Uterine smooth muscle cell (primary cell): ENCODE results near the gene SPATA45. TPM values are rescaled to one million over a fixed set of nuclear protein-coding genes. Genes with fewer than 3 reads are reported as not detected.

Source experiments
- total RNA-seq: library from RNA; depleted of rRNA; stranded (reverse); fragments of >200 nt; gene quantifications from 2 replicates; pipeline ENCODE4 v1.2.3, GENCODE V29; 2014

Gene SPATA45
- total RNA-seq: not detected in 2 replicates

DNA sequence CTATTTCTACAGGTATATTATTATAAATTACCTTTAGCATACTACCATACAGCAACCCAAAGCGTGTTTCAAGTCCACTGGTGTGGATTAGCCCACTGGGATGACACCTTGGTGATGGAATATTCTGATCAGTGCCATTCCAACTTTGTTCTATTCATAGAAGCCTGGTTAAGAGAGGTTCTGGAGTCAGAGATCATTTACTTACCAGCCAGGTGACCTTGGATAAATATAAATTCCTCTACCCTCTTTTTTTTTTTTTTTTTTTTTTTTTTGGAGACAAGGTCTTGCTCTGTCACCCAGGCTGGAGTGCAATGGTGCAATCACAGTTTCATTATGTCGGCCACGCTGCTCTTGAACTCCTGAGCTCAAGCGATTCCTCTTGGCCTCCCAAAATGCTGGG, at the start of gene SPATA45:
Gene SPATA45, minus strand, starts transcription at position 101 of the 400 bp plus-strand sequence. CDS start 11,500 bp downstream, outside the sequence.

DNA sequence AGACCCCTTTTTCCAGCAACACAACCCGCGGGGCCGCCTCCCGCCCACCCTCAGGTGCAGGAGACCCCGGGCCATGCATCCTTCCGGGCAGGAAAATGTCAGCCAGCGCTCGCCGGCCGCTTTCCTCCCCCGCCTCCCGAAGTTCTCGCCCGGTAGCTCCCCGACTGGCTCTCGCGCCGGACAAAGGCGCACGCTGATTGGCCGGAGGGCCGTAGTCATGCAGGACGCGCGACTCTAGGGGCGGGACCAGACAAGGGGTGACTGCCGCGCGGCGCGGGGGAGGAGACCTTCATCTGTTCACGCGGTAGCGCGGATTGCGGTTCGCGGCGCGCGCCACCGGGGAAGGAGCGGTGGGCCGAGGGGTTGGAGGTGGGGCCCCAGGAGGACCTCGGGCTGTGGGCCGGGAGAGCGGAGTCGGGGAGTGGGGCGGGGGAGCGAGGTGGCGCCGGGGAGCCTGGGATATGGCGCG, 10.6 kb upstream of the SPATA45 start, which contains the start of gene FLVCR1:
Gene FLVCR1, plus strand, starts transcription at position 284 of the 469 bp plus-strand sequence. Its CDS starts 178 bp downstream, at position 462.

DNA sequence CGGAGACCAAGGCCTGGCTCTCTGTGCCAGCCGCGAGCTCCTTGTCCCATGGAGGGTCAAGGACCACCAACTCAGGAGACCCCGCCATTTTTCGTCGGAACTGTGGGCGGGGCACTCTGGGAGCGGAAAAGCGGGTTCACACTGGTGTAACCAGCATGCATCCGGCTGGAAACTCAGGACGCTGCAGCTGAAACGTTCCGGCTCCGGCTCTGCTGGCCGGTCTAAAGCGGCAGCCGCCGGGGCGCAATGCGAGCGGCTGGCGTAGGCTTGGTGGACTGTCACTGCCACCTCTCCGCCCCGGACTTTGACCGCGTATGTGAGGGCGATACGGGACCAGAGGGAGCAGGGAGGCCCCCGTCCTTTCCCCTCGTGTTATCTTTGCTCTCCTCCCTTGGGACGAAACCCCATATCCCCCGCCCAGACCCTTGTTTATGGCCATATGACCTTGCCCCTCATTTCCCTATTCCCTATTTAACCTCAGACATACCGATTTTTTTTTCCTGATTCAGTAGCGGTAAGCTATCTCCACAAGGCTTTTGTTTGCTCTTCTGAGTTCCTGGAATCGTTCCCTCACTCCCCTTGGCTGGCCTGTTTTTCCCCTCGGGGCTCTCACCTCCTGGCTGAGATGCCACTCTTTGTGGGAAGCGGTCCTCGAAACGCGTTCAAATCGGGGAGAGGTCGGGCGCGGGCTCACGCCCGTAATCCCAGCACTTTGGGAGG, 55.6 kb downstream of the SPATA45 start, which contains the start of the genes NSL1 and TATDN3:
Gene NSL1, minus strand, starts transcription at position 102 of the 720 bp plus-strand sequence. Its CDS starts 14 bp downstream, at position 88.
Gene TATDN3, plus strand, starts transcription at position 219 of the 720 bp plus-strand sequence. Its CDS starts 28 bp downstream, at position 247.

Other genes starting within 250 kb of the SPATA45 start
- gene ATF3, start 238.9 kb downstream of the SPATA45 start, total RNA-seq: 4.6 and 9.1 TPM in 2 replicates
- gene BATF3, start 147.8 kb downstream of the SPATA45 start, total RNA-seq: 0.75 and 1.5 TPM in 2 replicates
- gene NSL1, start 55.9 kb downstream of the SPATA45 start, total RNA-seq: 18.6 and 34.2 TPM in 2 replicates
- 15.9 and 16.3 TPM in 2 replicates for gene TATDN3, start 55.8 kb downstream of the SPATA45 start, total RNA-seq
- 13.7 and 17.4 TPM in 2 replicates for gene FLVCR1, start 10.6 kb upstream of the SPATA45 start, total RNA-seq
- gene VASH2, start 102.9 kb upstream of the SPATA45 start, total RNA-seq: 0.11 and 0.37 TPM in 2 replicates
- 56.0 and 56.7 TPM in 2 replicates for gene ANGEL2, start 168.2 kb upstream of the SPATA45 start, total RNA-seq
- gene RPS6KC1, start 203.6 kb upstream of the SPATA45 start, total RNA-seq: 36.9 and 39.5 TPM in 2 replicates